ENCODE data around the gene GALK1. TPM values are rescaled to one million over a fixed set of nuclear protein-coding genes. Genes with fewer than 3 reads are reported as not detected.

GALK1 gene
- total and polyA plus RNA-seq, 2 of the 13 experiments (the other 11 are each of a cell fraction or from before 2014, with no cell fraction given), result 59.9 to 93.6 TPM

- TF ChIP-seq WIZ (CRISPR knock-in tag; IDR thresholded peaks at IDR 0.05) (no peak; the same call in 1 of the 2 replicates), ZBTB7A (CRISPR knock-in tag; IDR thresholded peaks at IDR 0.05) (no peak), TBX3 (IDR thresholded peaks at IDR 0.05; ENCODE audit: borderline replicate concordance) (no peak), MIER2 (CRISPR knock-in tag; IDR thresholded peaks at IDR 0.05) (no peak), ZHX1 (CRISPR knock-in tag; IDR thresholded peaks at IDR 0.05; ENCODE audit: low read depth) (peak; percentile 68; the same call in 1 of the 2 replicates), POGK (CRISPR knock-in tag; conservative IDR thresholded peaks at IDR 0.05) (peak; percentile 90; the same call in 1 of the 2 replicates), ZSCAN22 (CRISPR knock-in tag; IDR thresholded peaks at IDR 0.05) (no peak), SKIL (CRISPR knock-in tag; IDR thresholded peaks at IDR 0.05; ENCODE audit: borderline replicate concordance) (peak; percentile 44; the same call in 1 of the 2 replicates), ZNF337 (CRISPR knock-in tag; IDR thresholded peaks at IDR 0.05; ENCODE audit: borderline replicate concordance, low read depth) (no peak), ZMAT5 (CRISPR knock-in tag; IDR thresholded peaks at IDR 0.05; ENCODE audit: borderline replicate concordance, low read depth) (no peak), JDP2 (CRISPR knock-in tag; IDR thresholded peaks at IDR 0.05; ENCODE audit: borderline replicate concordance) (peak; percentile 38; the same call in 1 of the 2 replicates), GRHL1 (CRISPR knock-in tag; conservative IDR thresholded peaks at IDR 0.05) (no peak), ZBTB46 (CRISPR knock-in tag; IDR thresholded peaks at IDR 0.05; ENCODE audit: borderline replicate concordance) (no peak), EEA1 (CRISPR knock-in tag; IDR thresholded peaks at IDR 0.05; ENCODE audit: borderline replicate concordance) (peak; percentile 84; the same call in 1 of the 2 replicates), SMAD1 (CRISPR knock-in tag; IDR thresholded peaks at IDR 0.05; ENCODE audit: borderline replicate concordance, low read depth) (0 out of 2 replicates have a peak, but pooled peaks have one; percentile 85), CBX5 (CRISPR knock-in tag; IDR thresholded peaks at IDR 0.05; ENCODE audit: borderline replicate concordance) (no peak)
These were observed 11.2 kb downstream of the GALK1 start (continued) for GRCh38 chr17:75753514-75754377.

All from HepG2 (cell line).